Stomach smooth muscle (tissue), 2 donors: ENCODE measurements around the gene NUP214.
A peak's percentile ranks its signal among the peaks of the same experiment; 100 is the strongest.

Source experiments
- H3K27ac ChIP-seq: one replicate; pipeline ENCODE4 v1.7.0; 2013; ENCODE audit warnings: mild to moderate bottlenecking, low read length, inconsistent platforms
- H3K27me3 ChIP-seq, 2 donors: one replicate each; pipeline ENCODE4 v1.7.0; 2013; ENCODE audit warnings: low read length in 2 of 2; ENCODE audit not compliant: insufficient read depth in 2 of 2, control insufficient read depth in 1 of 2
- H3K36me3 ChIP-seq, 2 donors: one replicate each; pipeline ENCODE4 v1.7.0; 2013; ENCODE audit warnings: low read length in 2 of 2; ENCODE audit not compliant: control insufficient read depth in 2 of 2, insufficient read depth in 2 of 2
- H3K4me1 ChIP-seq: one replicate; pipeline ENCODE4 v1.7.0; 2013; ENCODE audit warnings: low read length; ENCODE audit not compliant: control insufficient read depth, insufficient read depth
- H3K4me3 ChIP-seq, 2 donors: one replicate each; pipeline ENCODE4 v1.7.0; 2013; ENCODE audit warnings: low read length in 2 of 2
- H3K9ac ChIP-seq, 2 donors: one replicate each; pipeline ENCODE4 v1.7.0; 2013; ENCODE audit warnings: low read length in 2 of 2, mild to moderate bottlenecking in 1 of 2
- H3K9me3 ChIP-seq, 2 donors: one replicate each; pipeline ENCODE4 v1.7.0; 2013; ENCODE audit warnings: low read length in 2 of 2; ENCODE audit not compliant: control insufficient read depth in 2 of 2
- donor health status: healthy.
- donor health status: Pancreatic carcinoma.

Gene NUP214

GRCh38 chr9:131273856-131274673 is 148.7 kb downstream of the NUP214 start:
- peaks cover 12% of the 10 kb centered on the region for H3K4me1 ChIP-seq
- H3K36me3 ChIP-seq = no peaks in the 10 kb centered on the region
- no peaks in the 10 kb centered on the region for H3K9me3 ChIP-seq
- H3K27ac ChIP-seq = no peak overlapping the region
- peak overlapping the region in 1 of 2 donors; percentile 54 for H3K4me3 ChIP-seq
- H3K9ac ChIP-seq = peak overlapping the region; percentile 3 to 13
- H3K27me3 ChIP-seq = peaks cover 26% of the 10 kb centered on the region in 2 donors

GRCh38 chr9:131274674-131275331 is 149.4 kb downstream of the NUP214 start:
- Histone ChIP-seq H3K27ac (no peak overlapping the region), H3K9ac (peak overlapping the region in 1 of 2 donors; percentile 42), H3K27me3 (peaks cover 26 to 27% of the 10 kb centered on the region in 2 donors), H3K9me3 (no peaks in the 10 kb centered on the region), H3K4me3 (peak overlapping the region in 1 of 2 donors; percentile 54), H3K36me3 (no peaks in the 10 kb centered on the region), H3K4me1 (peaks cover 12% of the 10 kb centered on the region)

GRCh38 chr9:131275332-131276093 is 150.1 kb downstream of the NUP214 start:
- Histone ChIP-seq H3K9ac (peak overlapping the region in 1 of 2 donors; percentile 42), H3K27me3 (peaks cover 26 to 27% of the 10 kb centered on the region in 2 donors), H3K4me1 (peaks cover 12% of the 10 kb centered on the region), H3K36me3 (no peaks in the 10 kb centered on the region), H3K4me3 (peak overlapping the region in 1 of 2 donors; percentile 54), H3K27ac (no peak overlapping the region), H3K9me3 (no peaks in the 10 kb centered on the region)

GRCh38 chr9:131276094-131276888 is 150.9 kb downstream of the NUP214 start, which contains the start of gene FAM78A:
FAM78A (minus strand) TSS chr9:131276510; CDS start chr9:131276179, 331 bp downstream.
- Histone ChIP-seq H3K4me3 (peak within 1 kb of the TSS; percentile 12 to 64), H3K27ac (no peak within 1 kb of the TSS), H3K4me1 (peaks cover 12% of the 10 kb centered on the region), H3K9me3 (no peaks in the 10 kb centered on the region), H3K36me3 (no peaks in the 10 kb centered on the region), H3K27me3 (peaks cover 29 to 31% of the 10 kb centered on the region in 2 donors), H3K9ac (no peak within 1 kb of the TSS)

- peaks cover 10% of the 10 kb centered on the region for H3K4me1 ChIP-seq
- no peak overlapping the region for H3K27ac ChIP-seq
Measured at GRCh38 chr9:131276891-131277286, 151.5 kb downstream of the NUP214 start.

GRCh38 chr9:131277287-131277909 is 152.0 kb downstream of the NUP214 start:
- Histone ChIP-seq H3K27me3 (peaks cover 40 to 42% of the 10 kb centered on the region in 2 donors), H3K9ac (no peak overlapping the region), H3K4me3 (peak overlapping the region; percentile 12 to 64), H3K4me1 (peaks cover 13% of the 10 kb centered on the region), H3K9me3 (no peaks in the 10 kb centered on the region), H3K36me3 (no peaks in the 10 kb centered on the region), H3K27ac (no peak overlapping the region)

More at GRCh38 chr9:131276891-131277286, 151.5 kb downstream of the NUP214 start:
- H3K36me3 ChIP-seq = no peaks in the 10 kb centered on the region
- no peak overlapping the region for H3K9ac ChIP-seq
- H3K9me3 ChIP-seq = no peaks in the 10 kb centered on the region
- H3K4me3 ChIP-seq = peak overlapping the region in 1 of 2 donors; percentile 64
- H3K27me3 ChIP-seq = peaks cover 35 to 37% of the 10 kb centered on the region in 2 donors

- Histone ChIP-seq H3K27ac (no peak overlapping the region), H3K27me3 (peaks cover 40 to 45% of the 10 kb centered on the region in 2 donors), H3K4me3 (peak overlapping the region in 1 of 2 donors; percentile 64), H3K9ac (no peak overlapping the region), H3K9me3 (no peaks in the 10 kb centered on the region), H3K36me3 (no peaks in the 10 kb centered on the region), H3K4me1 (peaks cover 19% of the 10 kb centered on the region)
Measured at GRCh38 chr9:131277910-131278701, 152.7 kb downstream of the NUP214 start.

GRCh38 chr9:131278702-131279111 is 153.3 kb downstream of the NUP214 start:
- H3K36me3 ChIP-seq = no peaks in the 10 kb centered on the region
- H3K9ac ChIP-seq = no peak overlapping the region
- peaks cover 37 to 42% of the 10 kb centered on the region in 2 donors for H3K27me3 ChIP-seq
- no peak overlapping the region for H3K4me3 ChIP-seq
- peaks cover 21% of the 10 kb centered on the region for H3K4me1 ChIP-seq
- no peak overlapping the region for H3K27ac ChIP-seq
- H3K9me3 ChIP-seq = no peaks in the 10 kb centered on the region

- Histone ChIP-seq H3K36me3 (no peaks in the 10 kb centered on the region), H3K27me3 (peaks cover 31 to 38% of the 10 kb centered on the region in 2 donors), H3K4me3 (no peak overlapping the region), H3K9ac (no peak overlapping the region), H3K27ac (no peak overlapping the region), H3K4me1 (peaks cover 21% of the 10 kb centered on the region), H3K9me3 (no peaks in the 10 kb centered on the region)
Measured at GRCh38 chr9:131279196-131279862, 153.9 kb downstream of the NUP214 start.
